HG03095 (cell line): ENCODE data around the gene DIO3.

Source experiments
- ATAC-seq: cut with Tn5 transposase; IDR thresholded peaks from one replicate; pipeline ENCODE4 v1.9.1; 2021; ENCODE audit warnings: moderate library complexity; ENCODE audit not compliant: unreplicated experiment

The DIO3 gene

GRCh38 chr14:101579372-101580080, 18.2 kb downstream of the DIO3 start:
- ATAC-seq = no peak

DNA sequence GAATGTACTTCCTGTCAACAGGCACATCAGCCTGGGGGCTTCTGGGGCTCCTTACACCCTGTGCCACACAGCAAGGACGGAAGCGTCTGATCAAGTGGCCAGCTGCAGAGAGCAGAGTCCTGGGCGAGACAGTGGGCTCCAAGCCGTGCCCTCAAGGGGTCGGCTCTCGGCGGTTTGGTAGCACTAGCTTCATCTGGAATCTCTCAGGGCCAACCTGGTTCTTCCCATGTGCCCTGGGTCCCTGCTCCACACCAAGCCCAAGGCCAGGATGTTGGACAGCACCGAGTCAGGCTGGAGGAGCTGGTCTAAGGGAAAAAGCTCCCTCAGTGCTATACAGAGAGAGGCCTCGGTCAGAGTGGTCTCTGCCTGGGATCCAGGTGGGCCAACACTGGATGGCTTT, 20.5 kb downstream of the DIO3 start:
- no peak for ATAC-seq

DNA sequence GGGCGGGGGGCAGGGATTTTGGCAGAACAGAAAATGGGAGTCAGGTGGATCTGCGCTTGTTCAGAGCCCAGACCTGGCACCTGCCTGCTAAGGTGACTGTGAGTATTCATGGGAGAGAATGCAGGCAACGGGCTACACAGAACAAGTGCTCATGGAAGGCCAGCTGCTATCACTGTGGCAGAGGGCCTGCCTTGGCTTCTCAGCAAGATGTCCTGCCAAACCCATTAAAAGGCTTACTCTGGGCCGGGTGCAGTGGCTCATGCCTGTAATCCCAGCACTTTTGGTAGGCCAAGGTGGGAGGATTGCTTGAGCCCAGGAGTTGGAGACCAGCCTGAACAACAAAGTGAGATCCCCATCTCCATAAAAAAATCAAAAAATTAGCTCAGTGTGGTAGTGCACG, 21.0 kb downstream of the DIO3 start:
- ATAC-seq = no peak

- ATAC-seq = no peak
Observed at GRCh38 chr14:101583006-101583714, 21.9 kb downstream of the DIO3 start.

- ATAC-seq = no peak
Observed at GRCh38 chr14:101583715-101584054, 22.4 kb downstream of the DIO3 start.

DNA sequence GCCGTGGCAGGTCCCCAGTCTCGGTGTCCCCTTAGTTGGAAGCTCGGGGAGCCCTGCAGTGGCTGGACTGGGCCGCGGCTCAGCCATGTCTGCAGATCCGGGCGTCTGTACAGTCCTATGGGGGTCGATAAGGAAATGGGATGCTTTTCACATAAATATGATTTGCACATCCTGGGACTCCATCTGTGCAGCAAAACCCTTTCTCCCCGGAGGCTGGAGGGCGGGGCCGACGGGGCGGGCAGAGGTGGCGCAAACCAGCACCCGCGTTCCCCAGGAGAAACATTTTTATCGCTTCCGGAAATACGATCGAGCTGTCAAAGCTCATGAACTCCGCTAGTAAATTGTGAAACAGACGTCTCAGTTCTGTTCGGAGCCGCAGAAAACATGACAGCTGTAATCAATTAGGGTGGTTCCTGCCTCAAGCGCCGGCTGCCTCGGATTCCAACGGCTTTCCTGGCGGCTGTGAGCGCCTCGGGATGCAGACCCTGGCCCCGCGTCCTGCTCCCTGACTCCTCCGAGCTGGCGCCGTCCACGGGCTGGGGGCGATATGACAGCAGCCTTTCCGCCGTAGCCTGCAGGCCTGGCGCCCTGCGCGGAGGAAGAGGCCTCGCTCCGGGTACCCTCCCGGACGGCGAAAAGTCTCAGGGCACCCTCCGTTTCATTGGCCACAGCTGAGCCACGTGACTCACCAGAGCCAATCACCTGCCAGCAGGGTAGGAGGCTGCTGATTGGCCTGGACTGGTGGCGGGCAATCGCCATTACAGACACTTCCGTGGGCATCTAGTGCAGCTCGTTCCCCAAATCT, 23.0 kb downstream of the DIO3 start:
- ATAC-seq = no peak

GRCh38 chr14:101585211-101585610, 23.9 kb downstream of the DIO3 start:
- ATAC-seq = no peak

- no peak for ATAC-seq
Observed at GRCh38 chr14:101586531-101587430, 25.5 kb downstream of the DIO3 start.

GRCh38 chr14:101587441-101587911, 26.2 kb downstream of the DIO3 start:
- ATAC-seq = no peak

- ATAC-seq = no peak
Observed at GRCh38 chr14:101588286-101588975, 27.1 kb downstream of the DIO3 start.

GRCh38 chr14:101588990-101589389, 27.7 kb downstream of the DIO3 start:
- ATAC-seq = no peak

- no peak for ATAC-seq
Observed at GRCh38 chr14:101589486-101590015, 28.3 kb downstream of the DIO3 start.

- no peak for ATAC-seq
Observed at GRCh38 chr14:101590062-101590461, 28.8 kb downstream of the DIO3 start.

GRCh38 chr14:101590616-101591015, 29.3 kb downstream of the DIO3 start:
- ATAC-seq = no peak

GRCh38 chr14:101591121-101591520, 29.8 kb downstream of the DIO3 start:
- no peak for ATAC-seq

- ATAC-seq = no peak
Observed at GRCh38 chr14:101591582-101591981, 30.3 kb downstream of the DIO3 start.

DNA sequence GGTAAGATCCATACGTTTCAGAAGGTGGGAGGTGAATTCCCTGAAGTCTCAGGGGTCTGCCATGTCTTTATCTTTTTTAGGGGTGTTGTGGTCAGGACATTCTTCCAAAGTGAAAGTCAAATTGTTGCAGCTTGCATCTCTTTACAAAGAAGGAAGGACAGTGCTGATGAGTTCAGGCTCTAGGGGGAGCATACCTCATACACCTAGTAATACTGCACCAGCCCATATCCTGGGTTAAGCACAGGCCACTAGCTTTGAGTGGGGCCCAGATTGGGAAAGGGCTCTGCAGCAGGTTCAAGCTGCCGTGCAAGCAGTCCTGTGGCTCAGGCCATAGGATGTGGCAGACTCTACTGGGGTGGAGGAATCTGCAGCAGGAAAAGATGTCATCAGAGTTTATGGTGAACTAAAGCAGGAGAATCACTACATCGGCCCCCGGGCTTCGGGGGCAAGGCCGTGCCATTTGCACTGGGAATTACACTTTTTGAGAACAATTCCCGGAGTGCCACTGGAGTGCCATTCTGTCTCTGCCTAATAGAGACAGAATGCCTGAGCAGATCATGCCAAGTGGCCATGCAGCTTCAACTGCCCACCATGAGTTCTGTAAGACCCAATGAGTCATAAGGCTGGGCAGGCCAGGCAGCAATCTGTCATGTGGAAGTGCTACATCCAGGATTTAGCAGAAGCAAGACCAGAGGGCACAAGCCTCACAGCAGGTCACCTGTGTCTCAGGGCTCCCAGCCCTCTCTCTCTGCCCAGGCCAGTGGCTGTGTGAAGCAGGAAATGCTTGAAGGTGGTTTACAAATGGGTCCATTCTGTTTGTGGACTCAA, 32.3 kb downstream of the DIO3 start:
- no peak for ATAC-seq

DNA sequence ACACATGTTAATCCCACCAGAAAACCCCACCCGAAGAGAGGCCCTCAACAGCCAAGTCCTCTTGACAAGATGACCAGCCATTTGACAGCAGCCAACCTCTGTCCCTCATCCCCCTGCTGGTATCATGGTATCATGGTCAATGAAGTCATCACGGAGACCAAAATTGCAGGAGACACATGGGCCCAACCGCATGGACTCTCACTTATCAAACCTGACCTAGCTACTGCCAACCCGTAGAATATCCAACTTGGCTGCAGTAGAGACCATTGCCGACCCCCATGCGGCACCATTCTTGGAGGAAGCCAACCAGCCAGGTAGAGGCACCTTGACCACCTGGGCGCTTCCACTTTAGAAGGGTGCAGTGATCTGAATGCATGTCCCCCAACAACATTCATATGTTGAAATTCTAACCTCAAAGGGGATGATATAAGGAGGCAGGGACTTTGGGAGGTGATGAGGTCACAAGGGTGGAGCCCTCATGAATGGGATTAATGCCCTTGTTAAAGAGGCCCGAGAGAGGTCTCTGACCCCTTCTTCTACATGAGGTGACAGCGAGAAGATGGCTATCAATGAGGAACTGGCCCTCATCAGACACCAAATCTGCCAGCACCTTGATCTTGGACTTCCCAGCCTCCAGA, 33.3 kb downstream of the DIO3 start:
- ATAC-seq = no peak

DNA sequence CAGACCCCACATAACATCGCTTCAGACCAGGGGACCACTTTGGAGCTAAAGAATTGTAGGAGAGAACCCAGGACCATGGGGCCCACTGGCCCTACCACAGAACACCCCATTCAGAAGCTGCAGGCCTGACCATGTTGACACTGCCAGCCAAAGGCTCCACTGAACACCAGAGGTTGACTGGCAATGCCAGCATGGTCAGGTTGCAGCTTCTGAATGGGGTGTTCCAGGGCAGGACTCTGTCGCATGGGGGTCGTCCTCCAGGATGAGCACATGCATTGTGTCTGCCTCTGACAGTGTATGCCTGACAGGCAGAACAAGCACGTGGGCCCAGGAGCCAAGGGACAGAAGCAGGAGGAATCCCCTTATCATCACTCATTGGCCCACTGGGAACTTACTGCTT, 34.1 kb downstream of the DIO3 start:
- ATAC-seq = no peak
